ENCODE results near the gene PTPRE.

The PTPRE gene

GRCh38 chr10:128046953-128047290, 140.0 kb downstream of the PTPRE start:
- no peak for DNase-seq (ENCODE audit: low spot score)

DNA sequence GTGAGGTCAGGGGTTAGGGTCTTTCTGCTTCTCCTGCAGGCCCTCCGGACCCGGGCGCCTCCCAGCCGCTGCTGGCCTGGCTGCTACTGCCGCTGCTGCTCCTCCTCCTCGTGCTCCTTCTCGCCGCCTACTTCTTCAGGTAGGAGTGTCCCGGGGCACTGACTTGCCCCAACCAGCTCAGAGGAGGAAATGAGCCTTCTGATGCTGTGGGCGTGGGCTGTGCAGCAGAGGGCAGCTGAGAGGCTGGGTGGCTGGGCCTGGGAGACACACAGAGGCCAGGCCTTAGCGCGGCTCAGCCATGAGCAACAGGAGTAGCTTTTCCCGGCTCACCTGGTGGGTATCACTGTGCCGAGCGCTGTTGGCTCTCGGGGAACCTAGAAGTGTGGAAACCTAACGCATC, 140.4 kb downstream of the PTPRE start:
- peak; percentile 52 for DNase-seq (ENCODE audit: low spot score)

DNA sequence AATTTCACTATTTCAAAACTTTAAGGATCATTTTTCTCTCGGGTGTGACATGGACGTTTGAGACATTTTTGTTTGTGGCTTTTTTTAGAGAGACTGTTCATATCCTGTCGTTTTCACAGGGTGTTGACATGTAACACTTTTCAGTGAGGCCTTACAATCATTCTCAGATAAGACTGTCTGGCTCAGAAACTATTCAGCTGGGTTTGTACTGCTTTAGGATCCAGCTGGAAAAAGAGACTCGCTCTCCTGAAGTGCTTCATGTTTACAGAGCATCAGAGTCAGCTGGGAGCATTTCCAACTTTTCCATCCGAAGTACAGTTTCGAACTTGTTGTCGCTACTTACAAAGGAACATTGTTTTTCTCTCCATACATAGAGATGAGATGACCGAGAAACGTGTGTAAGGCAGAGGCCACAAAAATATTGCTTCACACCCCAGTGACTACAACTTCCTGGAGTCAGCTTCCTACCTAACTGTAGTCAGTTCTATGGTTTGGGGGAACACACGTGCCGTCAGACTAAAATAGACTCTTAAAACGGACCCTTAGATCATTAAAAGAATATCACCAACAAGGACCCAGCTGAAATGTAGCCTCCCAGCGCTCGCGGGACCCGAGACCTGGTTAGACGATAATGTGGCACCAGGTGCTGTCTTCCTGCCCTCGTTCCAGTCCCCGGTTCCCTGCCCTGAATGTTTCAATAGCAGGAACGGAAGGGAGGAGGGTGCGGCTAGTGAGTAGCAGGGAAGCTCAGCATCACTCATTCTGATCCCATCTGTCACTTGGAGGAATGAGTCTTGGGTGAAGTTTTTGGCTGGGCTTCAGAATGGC, 141.3 kb downstream of the PTPRE start:
- DNase-seq (ENCODE audit: low spot score), result no peak

GRCh38 chr10:128048819-128049210, 141.9 kb downstream of the PTPRE start:
- DNase-seq (ENCODE audit: low spot score), result no peak

DNA sequence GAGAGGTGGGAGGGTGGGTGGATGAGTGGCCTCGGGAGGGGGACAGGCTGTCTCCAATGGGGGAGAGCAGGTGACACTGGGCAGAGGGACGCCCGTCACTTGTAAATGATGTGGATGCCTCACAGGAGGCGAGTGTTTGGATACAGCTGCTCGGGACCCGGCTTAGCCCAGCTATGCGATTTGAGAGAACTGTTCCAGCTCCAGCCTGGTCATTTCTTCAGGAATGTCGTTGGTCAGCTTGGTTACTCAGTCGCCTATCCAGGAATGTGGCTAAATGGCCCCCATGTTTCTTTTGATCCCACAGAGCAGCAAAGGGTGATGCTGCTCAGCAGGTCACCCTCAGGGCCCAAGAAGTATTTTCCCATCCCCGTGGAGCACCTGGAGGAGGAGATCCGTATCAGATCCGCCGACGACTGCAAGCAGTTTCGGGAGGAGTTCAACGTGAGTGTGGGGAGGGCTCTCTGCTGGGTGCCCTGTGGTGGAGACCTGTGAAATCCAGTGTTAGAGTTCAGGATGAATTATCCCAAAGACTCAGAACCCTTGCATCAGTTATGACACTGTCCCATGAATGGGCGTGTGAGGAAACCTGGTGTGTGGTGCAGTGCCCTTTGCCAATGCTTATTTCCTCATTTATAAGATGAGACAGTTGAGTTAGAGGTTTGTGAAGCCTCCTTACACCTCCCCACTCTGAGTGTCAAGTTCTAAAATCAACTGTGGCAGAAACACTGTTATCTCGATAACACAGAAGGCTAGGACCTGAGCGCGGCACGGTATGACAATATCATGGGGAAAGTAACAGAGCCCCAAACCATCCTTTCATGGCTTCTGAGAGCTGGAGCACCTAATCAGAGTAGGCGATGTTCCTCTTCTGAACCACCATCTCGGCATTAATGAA, 142.6 kb downstream of the PTPRE start:
- DNase-seq (ENCODE audit: low spot score), result no peak

DNA sequence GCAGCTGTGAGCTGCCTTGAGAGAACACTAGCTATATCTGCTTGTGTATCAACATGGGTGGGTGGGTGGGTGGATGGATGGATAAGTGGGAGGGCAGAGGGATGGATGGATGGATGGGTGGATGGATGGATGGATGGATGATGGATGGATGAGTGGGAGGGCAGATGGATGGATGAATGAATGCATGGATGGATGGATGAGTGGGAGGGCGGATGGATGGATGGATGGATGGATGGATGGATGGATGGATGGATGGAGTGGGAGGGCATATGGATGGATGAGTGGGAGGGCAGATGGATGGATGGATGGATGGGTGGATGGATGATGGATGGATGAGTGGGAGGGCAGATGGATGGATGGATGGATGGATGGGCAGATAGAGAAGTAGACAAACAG, 143.2 kb downstream of the PTPRE start:
- DNase-seq (ENCODE audit: low spot score), result no peak

GRCh38 chr10:128050936-128051335, 144.0 kb downstream of the PTPRE start:
- DNase-seq (ENCODE audit: low spot score), result no peak

DNA sequence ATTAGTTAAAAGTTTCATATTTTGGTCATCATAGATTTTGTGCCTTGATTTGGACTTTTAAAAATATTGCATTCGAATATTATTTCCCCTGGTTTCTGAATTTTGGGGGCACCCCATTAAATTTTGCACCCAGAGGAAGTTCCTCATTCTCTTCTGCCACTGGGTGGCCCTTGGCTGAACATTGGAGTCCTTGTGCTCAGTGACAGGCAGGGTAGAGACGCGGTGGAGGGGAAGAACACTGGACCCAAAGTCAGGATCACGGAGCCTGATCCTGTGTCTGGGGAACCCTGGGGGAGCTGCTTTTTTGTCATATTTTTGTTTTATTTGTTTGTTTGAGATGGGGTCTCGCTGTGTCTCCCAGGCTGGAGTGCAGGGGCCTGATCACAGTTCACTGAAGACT, 144.6 kb downstream of the PTPRE start:
- no peak for DNase-seq (ENCODE audit: low spot score)

- no peak for DNase-seq (ENCODE audit: low spot score)
Measured at GRCh38 chr10:128052696-128053095, 145.8 kb downstream of the PTPRE start.

- no peak for DNase-seq (ENCODE audit: low spot score)
Measured at GRCh38 chr10:128053356-128053755, 146.5 kb downstream of the PTPRE start.

- DNase-seq (ENCODE audit: low spot score), result no peak
Measured at GRCh38 chr10:128054163-128054970, 147.5 kb downstream of the PTPRE start.

GRCh38 chr10:128055061-128055868, 148.4 kb downstream of the PTPRE start:
- no peak for DNase-seq (ENCODE audit: low spot score)

DNA sequence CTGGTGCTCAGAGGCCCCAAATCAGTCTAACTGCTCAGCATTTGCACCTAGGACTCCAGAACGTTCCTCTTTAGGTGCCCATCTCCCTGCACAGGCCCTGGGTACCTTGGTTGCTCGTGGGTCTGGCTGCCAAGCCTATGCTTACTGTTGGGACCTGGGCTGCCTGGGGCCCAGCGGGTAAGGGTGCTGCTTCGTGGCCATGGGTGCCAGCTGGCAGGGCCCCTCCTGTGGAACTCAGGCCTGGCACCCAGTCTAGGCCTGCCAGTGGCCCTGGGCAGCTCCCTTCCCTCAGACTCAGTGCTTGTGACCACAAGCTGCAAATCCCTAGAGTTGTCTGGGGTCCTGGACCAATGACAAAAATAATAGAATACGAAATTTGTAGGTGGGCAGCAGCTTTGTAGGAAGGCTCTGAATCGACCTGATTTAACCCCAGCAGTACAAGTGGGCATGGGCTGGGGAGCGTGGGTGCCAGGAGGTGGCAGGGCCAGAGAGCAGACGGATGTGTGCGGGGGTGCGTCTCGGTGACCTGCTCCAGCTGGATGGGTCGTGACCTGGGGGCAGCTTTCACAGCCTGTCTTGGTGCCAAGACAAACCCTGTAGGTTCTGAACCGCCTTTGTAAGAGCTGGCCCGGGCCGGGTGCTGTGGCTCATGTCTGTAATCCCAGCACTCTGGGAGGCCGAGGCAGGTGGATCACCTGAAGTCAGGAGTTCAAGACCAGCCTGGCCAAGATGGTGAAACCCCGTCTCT, 149.6 kb downstream of the PTPRE start:
- no peak for DNase-seq (ENCODE audit: low spot score)

GRCh38 chr10:128058106-128058749, 151.3 kb downstream of the PTPRE start:
- no peak for DNase-seq (ENCODE audit: low spot score)

DNA sequence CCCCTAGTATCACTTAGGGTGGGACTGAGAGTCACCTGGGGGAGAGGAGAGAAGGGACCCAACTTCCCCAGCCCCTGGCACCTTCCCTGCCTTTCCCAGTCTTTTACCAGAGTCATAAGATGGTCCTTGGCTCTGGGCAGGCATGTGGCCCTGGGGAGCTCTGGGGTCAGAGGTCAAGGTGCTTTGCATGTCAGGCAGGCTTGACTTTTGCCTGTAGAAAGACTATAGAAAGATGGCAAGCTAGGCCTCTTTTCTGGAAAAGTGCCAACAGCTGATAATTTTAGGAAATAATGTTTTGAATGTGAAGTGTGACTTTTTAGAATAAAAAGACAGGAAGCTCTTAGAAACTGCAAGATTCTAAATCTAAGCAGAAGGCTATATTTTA, 151.8 kb downstream of the PTPRE start:
- no peak for DNase-seq (ENCODE audit: low spot score)

DNA sequence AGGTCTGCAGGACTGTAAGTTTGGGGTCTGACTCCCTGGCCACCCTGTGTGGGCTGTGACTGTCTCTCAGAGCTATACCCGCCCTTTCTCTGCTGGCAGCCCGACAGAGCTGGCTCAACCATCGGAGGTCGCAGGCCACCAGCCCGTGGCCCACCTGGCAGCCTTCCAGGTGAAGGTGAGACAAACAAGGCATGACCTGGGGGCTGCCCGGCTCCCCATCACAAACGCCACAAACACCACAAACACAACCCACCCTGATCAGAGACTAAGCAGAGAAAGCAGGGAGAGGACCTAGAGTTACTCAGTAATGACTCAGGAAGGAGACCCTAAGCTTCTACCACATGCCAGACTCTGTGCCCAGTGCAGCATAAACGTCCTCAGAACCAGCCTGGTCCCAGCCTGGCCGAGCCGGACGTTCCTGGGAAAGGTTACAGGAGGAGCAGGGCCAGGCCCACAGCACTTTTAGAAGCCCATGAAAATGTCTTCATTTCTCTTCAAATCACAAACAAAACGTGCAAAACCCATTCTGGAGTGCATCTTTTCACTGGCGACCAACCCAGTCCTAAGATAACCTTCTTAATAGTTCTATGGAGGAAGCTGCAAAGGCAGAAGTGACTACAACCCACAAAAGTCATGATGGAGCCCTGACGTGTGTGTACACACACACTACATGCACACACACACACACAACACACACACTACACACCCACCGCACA, 152.5 kb downstream of the PTPRE start:
- DNase-seq (ENCODE audit: low spot score), result no peak

DNA sequence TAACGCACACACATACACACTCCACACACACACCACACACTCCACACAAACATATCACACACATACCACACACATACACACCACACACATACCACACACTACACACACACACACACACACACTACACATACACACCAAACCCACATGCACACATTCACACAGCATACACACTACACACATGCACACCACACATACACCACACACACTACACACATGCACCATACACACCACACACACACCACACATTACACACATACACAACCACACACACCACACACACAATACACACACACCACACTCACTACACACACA, 153.0 kb downstream of the PTPRE start:
- no peak for DNase-seq (ENCODE audit: low spot score)

DNA sequence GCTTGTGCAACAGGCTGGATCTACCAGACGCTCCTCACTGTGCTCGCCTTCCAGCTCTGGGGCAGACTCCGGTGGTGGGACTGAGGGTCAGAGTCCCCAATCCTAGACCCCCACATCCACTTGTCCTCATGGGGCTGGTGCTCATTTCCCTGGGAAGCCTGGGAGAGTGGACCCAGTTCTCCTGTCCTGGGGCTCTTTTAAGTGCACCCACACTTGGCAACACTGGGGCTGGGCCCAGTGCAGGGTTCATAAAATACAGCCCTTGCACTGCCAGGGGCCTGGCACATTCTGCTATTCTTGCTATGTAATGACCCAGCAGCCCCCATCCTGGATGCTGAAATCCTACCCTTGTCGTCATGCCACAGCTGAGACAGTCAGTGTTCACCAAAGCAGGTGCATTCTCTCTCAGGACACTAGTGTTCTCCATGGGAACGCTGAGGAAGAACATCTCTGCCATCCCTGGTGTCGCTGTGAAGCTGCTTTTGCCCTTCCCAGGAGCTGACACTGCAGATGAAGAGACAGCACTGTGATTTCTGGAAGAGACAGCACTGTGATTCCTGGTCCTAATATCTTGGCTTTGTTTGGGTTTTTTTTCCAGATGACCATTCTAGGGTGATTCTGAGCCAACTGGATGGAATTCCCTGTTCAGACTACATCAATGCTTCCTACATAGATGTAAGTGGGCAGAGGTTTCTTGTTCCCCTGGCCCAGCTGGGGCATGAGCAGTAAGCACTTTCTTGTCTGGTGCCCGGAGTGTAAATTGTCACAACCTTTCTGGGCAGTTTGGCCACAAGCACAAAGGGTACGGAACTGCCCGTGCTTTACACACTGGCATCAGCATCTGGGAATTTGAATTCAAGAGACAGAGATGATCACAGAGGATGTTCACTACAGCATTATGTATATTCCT, 153.7 kb downstream of the PTPRE start:
- no peak for DNase-seq (ENCODE audit: low spot score)

Data from hematopoietic multipotent progenitor cell treated with erythropoietin and hydrocortisone succinate and interleukin-3 and kit ligand, for 15 days (in vitro differentiated cells).